Keratinocyte (primary cell): ENCODE data around the gene BATF3. TPM values are rescaled to one million over a fixed set of nuclear protein-coding genes. Genes with fewer than 3 reads are reported as not detected.

Experiments
- DNase-seq: peaks from one replicate; pipeline ENCODE4 v3.0.0-alpha.2; 2011; ENCODE audit warnings: low read depth, missing footprints, low spot score
- FAIRE-seq: peaks from 2 replicates; lab custom pipeline; 2011; peaks lifted over from hg19 to GRCh38; lab: Jason Lieb, UNC
- H2AFZ ChIP-seq: 2 replicates; pipeline ENCODE4 v1.6.0; 2012; ENCODE audit warnings: low read length, control low read depth, inconsistent platforms; ENCODE audit not compliant: control insufficient read depth
- H3K27ac ChIP-seq: 2 replicates; pipeline ENCODE4 v1.5.1; 2011; ENCODE audit warnings: low read length; ENCODE audit not compliant: control insufficient read depth, insufficient read depth
- H3K27me3 ChIP-seq: 3 replicates; pipeline ENCODE4 v1.6.0; 2011; ENCODE audit warnings: low read length; ENCODE audit not compliant: control insufficient read depth, insufficient read depth; ENCODE audit errors: extremely low read depth
- H3K36me3 ChIP-seq, 2 experiments: 2 replicates in 1 of 2; 3 replicates in 1 of 2; pipeline ENCODE4 v1.5.1; 2011; ENCODE audit warnings: low read length in 2 of 2, mild to moderate bottlenecking in 1 of 2; ENCODE audit not compliant: control insufficient read depth in 2 of 2, insufficient read depth in 2 of 2; ENCODE audit errors: extremely low read depth in 1 of 2
- H3K4me1 ChIP-seq: 3 replicates; pipeline ENCODE4 v1.5.1; 2011; ENCODE audit warnings: low read length; ENCODE audit not compliant: control insufficient read depth, insufficient read depth; ENCODE audit errors: extremely low read depth
- H3K4me2 ChIP-seq: 3 replicates; pipeline ENCODE4 v1.6.0; 2011; ENCODE audit warnings: low read depth, low read length; ENCODE audit not compliant: control insufficient read depth, insufficient read depth; ENCODE audit errors: extremely low read depth
- H3K4me3 ChIP-seq, 3 experiments: fragments of 200-600 bp in 1 of 3; sonication (generic) in 1 of 3; 2 replicates in 2 of 3; 3 replicates in 1 of 3; pipeline ENCODE4 v1.5.1; 2011 to 2016; ENCODE audit warnings: low read length in 3 of 3, mild to moderate bottlenecking in 3 of 3, control low read depth in 2 of 3, inconsistent platforms in 1 of 3, low read depth in 1 of 3, mixed read lengths in 1 of 3, mixed run types in 1 of 3, moderate library complexity in 1 of 3; ENCODE audit not compliant: control insufficient read depth in 2 of 3, insufficient read depth in 2 of 3; ENCODE audit errors: extremely low read depth in 1 of 3
- H3K79me2 ChIP-seq: 2 replicates; pipeline ENCODE4 v1.6.0; 2012; ENCODE audit warnings: low read length; ENCODE audit not compliant: control insufficient read depth, insufficient read depth
- H3K9ac ChIP-seq: 3 replicates; pipeline ENCODE4 v1.6.0; 2011; ENCODE audit warnings: low read length; ENCODE audit not compliant: control insufficient read depth, insufficient read depth; ENCODE audit errors: extremely low read depth
- H3K9me1 ChIP-seq: 3 replicates; pipeline ENCODE4 v1.6.0; 2011; ENCODE audit warnings: low read length; ENCODE audit not compliant: control insufficient read depth, insufficient read depth; ENCODE audit errors: extremely low read depth
- H3K9me3 ChIP-seq: 2 replicates; pipeline ENCODE4 v1.5.1; 2012; ENCODE audit warnings: low read depth, low read length; ENCODE audit not compliant: control insufficient read depth
- H4K20me1 ChIP-seq: 3 replicates; pipeline ENCODE4 v1.6.0; 2011; ENCODE audit warnings: low read length; ENCODE audit not compliant: control insufficient read depth, insufficient read depth; ENCODE audit errors: extremely low read depth
- CTCF ChIP-seq, 3 experiments: IDR thresholded peaks in 1 of 3; conservative IDR thresholded peaks in 1 of 3; optimal IDR thresholded peaks in 1 of 3; 2 replicates in 2 of 3; 3 replicates in 1 of 3; pipeline versions ENCODE3 to v1.5.1; 2011; ENCODE audit warnings: low read length in 3 of 3, mild to moderate bottlenecking in 3 of 3, moderate library complexity in 2 of 3, control low read depth in 1 of 3, inconsistent platforms in 1 of 3; ENCODE audit not compliant: insufficient read depth in 2 of 3; ENCODE audit errors: extremely low read depth in 1 of 3
- EZH2 ChIP-seq: IDR thresholded peaks from one replicate; pipeline ENCODE4 v1.6.1; 2012; ENCODE audit warnings: inconsistent platforms, mild to moderate bottlenecking, low read length, moderate library complexity
- dilution Hi-C: fragments of 300-500 bp; cut with MboI; formaldehyde crosslinking; loops from one replicate; pipeline ENCODE4 v1.7.0; 2020; ENCODE audit warnings: low sequenced_read_pairs; ENCODE audit not compliant: extremely low pct_ligation_motif_present
- polyA plus RNA-seq, 5 experiments: library from polyadenylated mRNA; depleted of rRNA in 3 of 5; stranded (reverse) in 3 of 5; stranded (forward) in 1 of 5; unstranded in 1 of 5; fragments of >200 nt; gene quantifications; 1 replicate in 1 of 5; 2 replicates in 3 of 5; 3 replicates in 1 of 5; pipeline versions ENCODE4 v1.2.1 to v1.2.3, GENCODE V29; 2011 to 2012; ENCODE audit warnings: missing spikeins in 2 of 5, low read depth in 1 of 5, low replicate concordance in 1 of 5

Gene BATF3
- polyA plus RNA-seq, 1 donor (not counting 4 experiments of a cell fraction or from before 2014, with no cell fraction given): not detected

DNA sequence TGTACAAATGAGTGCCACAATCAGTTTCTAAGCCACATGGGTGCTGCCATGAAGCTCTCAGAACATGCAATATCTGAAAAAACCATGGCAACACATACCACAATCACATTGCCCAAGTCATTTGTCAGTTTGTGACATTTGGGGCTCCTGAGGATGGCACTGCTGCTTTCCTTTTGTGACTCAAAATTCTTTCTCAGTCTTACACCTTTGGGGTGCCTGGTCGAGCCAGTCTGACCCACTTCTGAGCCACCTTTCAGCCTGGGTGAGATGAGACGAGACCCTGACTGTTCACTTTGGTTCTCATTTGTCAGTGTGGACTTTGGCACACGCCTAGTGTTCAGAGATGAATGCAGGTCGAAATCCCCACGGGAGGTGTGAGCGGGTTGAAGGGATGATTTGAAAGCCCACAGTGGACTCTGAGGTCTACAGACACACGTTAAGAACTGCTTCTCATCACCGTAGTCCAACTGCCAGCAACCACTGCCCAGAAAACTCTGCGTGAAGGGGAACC, 8.0 kb downstream of the BATF3 start:
- Histone ChIP-seq H3K9me3 (no peaks in the 10 kb centered on the region), H3K4me2 (no peak overlapping the region), H3K36me3 (no peaks in the 10 kb centered on the region), H3K27me3 (peaks cover 38% of the 10 kb centered on the region), H4K20me1 (no peaks in the 10 kb centered on the region), H3K79me2 (no peaks in the 10 kb centered on the region), H2AFZ (no peak overlapping the region), H3K4me3 (no peak overlapping the region), H3K4me1 (peaks cover 2% of the 10 kb centered on the region), H3K9ac (no peak overlapping the region), H3K9me1 (no peaks in the 10 kb centered on the region), H3K27ac (no peak overlapping the region)
- DNase-seq: no peak
- FAIRE-seq: no peak
- TF ChIP-seq CTCF (optimal IDR thresholded peaks at IDR 0.05 in 1 of 3, IDR thresholded peaks at IDR 0.05 in 1 of 3, conservative IDR thresholded peaks at IDR 0.05 in 1 of 3; ENCODE audit: extremely low read depth in 1 of 3, insufficient read depth in 2 of 3, low read length in 3 of 3) (no peak), EZH2 (no peak)
- dilution Hi-C loops: no loop called here

GRCh38 chr1:212690816-212691403, 8.7 kb downstream of the BATF3 start:
- no peak for FAIRE-seq
- no peaks in the 10 kb centered on the region for H3K79me2 ChIP-seq
- no peak overlapping the region for H3K9ac ChIP-seq
- no peak overlapping the region for H3K4me2 ChIP-seq
- no peaks in the 10 kb centered on the region for H3K9me1 ChIP-seq
- H3K27me3 ChIP-seq: peaks cover 32% of the 10 kb centered on the region
- peaks cover 2% of the 10 kb centered on the region for H3K4me1 ChIP-seq
- H3K36me3 ChIP-seq: no peaks in the 10 kb centered on the region
- H3K9me3 ChIP-seq: no peaks in the 10 kb centered on the region
- no peaks in the 10 kb centered on the region for H4K20me1 ChIP-seq
- no peak overlapping the region for H3K4me3 ChIP-seq
- DNase-seq: no peak
- TF ChIP-seq CTCF (optimal IDR thresholded peaks at IDR 0.05 in 1 of 3, IDR thresholded peaks at IDR 0.05 in 1 of 3, conservative IDR thresholded peaks at IDR 0.05 in 1 of 3; ENCODE audit: extremely low read depth in 1 of 3, insufficient read depth in 2 of 3, low read length in 3 of 3) (no peak), EZH2 (no peak)
- dilution Hi-C loops: no loop called here
- H3K27ac ChIP-seq: no peak overlapping the region
- H2AFZ ChIP-seq: no peak overlapping the region
